ENCODE results near the gene HCAR3.
"Not testable (repeated sequence)": the region's sequence is repeated elsewhere in the genome, so short reads cannot be mapped to it uniquely, and the experiment has no call there.

DNA sequence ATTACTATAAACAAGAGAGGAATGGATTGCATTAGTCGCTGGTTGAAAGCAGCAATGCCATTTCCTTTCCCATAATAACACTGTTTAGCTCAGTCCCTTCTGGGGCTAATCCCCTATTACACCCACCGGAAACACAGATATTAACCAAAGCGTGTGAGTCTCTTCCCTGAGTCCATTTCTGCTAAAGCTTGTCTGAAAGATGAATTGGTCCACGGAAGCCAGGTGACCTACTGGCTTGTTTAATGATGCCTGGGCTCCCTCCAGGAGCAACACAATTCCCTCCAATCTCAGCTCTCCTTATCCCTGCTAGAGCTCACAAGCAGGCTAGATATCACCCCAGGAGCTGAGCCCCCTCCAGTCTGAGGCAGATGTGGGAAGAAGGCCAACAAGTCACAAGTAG, 15.1 kb downstream of the HCAR3 start:
- not testable (repeated sequence) for TF ChIP-seq EZH2 (IDR thresholded peaks at IDR 0.05; ENCODE audit: low read depth, unreplicated experiment); JUNB (IDR thresholded peaks at IDR 0.05; ENCODE audit: unreplicated experiment); POLR2AphosphoS5 (IDR thresholded peaks at IDR 0.05; ENCODE audit: low read depth); ZNF331 (CRISPR knock-in tag; IDR thresholded peaks at IDR 0.05; ENCODE audit: low read depth); NANOG (IDR thresholded peaks at IDR 0.05; ENCODE audit: borderline replicate concordance); CREB1 (CRISPR knock-in tag; IDR thresholded peaks at IDR 0.05; ENCODE audit: low read depth); EZH2phosphoT487 (IDR thresholded peaks at IDR 0.05; ENCODE audit: unreplicated experiment)
- TF ChIP-seq, protein P1, sequence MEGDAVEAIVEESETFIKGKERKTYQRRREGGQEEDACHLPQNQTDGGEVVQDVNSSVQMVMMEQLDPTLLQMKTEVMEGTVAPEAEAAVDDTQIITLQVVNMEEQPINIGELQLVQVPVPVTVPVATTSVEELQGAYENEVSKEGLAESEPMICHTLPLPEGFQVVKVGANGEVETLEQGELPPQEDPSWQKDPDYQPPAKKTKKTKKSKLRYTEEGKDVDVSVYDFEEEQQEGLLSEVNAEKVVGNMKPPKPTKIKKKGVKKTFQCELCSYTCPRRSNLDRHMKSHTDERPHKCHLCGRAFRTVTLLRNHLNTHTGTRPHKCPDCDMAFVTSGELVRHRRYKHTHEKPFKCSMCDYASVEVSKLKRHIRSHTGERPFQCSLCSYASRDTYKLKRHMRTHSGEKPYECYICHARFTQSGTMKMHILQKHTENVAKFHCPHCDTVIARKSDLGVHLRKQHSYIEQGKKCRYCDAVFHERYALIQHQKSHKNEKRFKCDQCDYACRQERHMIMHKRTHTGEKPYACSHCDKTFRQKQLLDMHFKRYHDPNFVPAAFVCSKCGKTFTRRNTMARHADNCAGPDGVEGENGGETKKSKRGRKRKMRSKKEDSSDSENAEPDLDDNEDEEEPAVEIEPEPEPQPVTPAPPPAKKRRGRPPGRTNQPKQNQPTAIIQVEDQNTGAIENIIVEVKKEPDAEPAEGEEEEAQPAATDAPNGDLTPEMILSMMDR (conservative IDR thresholded peaks at IDR 0.05; ENCODE audit: low read depth in 2 of 2): not testable (repeated sequence)
- TF ChIP-seq, protein P2, sequence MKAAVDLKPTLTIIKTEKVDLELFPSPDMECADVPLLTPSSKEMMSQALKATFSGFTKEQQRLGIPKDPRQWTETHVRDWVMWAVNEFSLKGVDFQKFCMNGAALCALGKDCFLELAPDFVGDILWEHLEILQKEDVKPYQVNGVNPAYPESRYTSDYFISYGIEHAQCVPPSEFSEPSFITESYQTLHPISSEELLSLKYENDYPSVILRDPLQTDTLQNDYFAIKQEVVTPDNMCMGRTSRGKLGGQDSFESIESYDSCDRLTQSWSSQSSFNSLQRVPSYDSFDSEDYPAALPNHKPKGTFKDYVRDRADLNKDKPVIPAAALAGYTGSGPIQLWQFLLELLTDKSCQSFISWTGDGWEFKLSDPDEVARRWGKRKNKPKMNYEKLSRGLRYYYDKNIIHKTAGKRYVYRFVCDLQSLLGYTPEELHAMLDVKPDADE (IDR thresholded peaks at IDR 0.05): not testable (repeated sequence)
